H7 (cell line): ENCODE measurements around the gene AICDA. TPM values are rescaled to one million over a fixed set of nuclear protein-coding genes. Genes with fewer than 3 reads are reported as not detected.
"Not testable (repeated sequence)": the region's sequence is repeated elsewhere in the genome, so short reads cannot be mapped to it uniquely, and the experiment has no call there.

Experiments
- DNase-seq: peaks from one replicate; pipeline ENCODE4 v3.0.0; 2012
- H3K27me3 ChIP-seq: 2 replicates; pipeline ENCODE4 v1.6.0; 2011; ENCODE audit warnings: mild to moderate bottlenecking, low read length; ENCODE audit not compliant: control insufficient read depth, insufficient read depth
- H3K36me3 ChIP-seq: replicated peaks from 2 replicates; pipeline ENCODE4 v1.5.1; 2011; ENCODE audit warnings: low read length; ENCODE audit not compliant: control insufficient read depth, insufficient read depth
- H3K4me3 ChIP-seq: 2 replicates; pipeline ENCODE4 v1.5.1; 2011; ENCODE audit warnings: low read depth, mild to moderate bottlenecking, control low read depth, low read length, moderate library complexity; ENCODE audit not compliant: insufficient read depth
- total RNA-seq: library from RNA; depleted of rRNA; stranded (reverse); fragments of >200 nt; shearing (Covaris generic); gene quantifications from 2 replicates; pipeline ENCODE4 v1.2.3, GENCODE V29; 2014; rRNA removed

AICDA gene
- not detected in 2 replicates for total RNA-seq

DNA sequence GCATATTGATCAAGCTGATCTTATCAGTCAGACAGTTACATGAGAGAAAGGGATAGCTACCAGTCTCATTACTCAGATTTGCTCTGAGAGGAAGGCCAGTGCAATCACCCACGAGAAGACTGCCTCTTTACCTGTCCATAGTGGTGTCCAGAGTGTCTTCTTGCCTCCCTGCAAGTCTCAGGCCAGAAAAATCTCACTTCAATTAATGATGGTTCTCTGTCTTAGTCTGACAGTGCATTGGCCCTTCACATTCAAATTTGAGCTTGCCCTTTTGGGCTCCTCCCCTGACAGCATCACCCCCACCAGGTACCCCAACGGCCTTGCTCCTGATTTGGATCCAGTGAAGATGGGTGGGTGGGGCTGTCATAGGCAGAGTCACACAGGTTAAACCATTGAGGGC lies at the start of gene AICDA:
Gene AICDA, minus strand, starts transcription at position 231 of the 400 bp plus-strand sequence. Its CDS starts 92 bp downstream, at position 139.
- Histone ChIP-seq H3K36me3 (no peaks in the 10 kb centered on the region), H3K27me3 (no peaks in the 10 kb centered on the region), H3K4me3 (no peak within 1 kb of the TSS)
- DNase-seq = no peak

- Histone ChIP-seq H3K27me3 (no peaks in the 10 kb centered on the region), H3K4me3 (no peak overlapping the region), H3K36me3 (no peaks in the 10 kb centered on the region)
- no peak for DNase-seq
These were observed 49.1 kb upstream of the AICDA start for GRCh38 chr12:8661751-8662150.

GRCh38 chr12:8661016-8661415 lies 48.4 kb upstream of the AICDA start:
- no peaks in the 10 kb centered on the region for H3K27me3 ChIP-seq
- no peaks in the 10 kb centered on the region for H3K36me3 ChIP-seq
- DNase-seq = no peak
- H3K4me3 ChIP-seq = no peak overlapping the region

GRCh38 chr12:8658346-8658745 lies 45.7 kb upstream of the AICDA start:
- H3K36me3 ChIP-seq = no peaks in the 10 kb centered on the region
- H3K4me3 ChIP-seq = no peak overlapping the region
- DNase-seq = no peak
- H3K27me3 ChIP-seq = no peaks in the 10 kb centered on the region

DNA sequence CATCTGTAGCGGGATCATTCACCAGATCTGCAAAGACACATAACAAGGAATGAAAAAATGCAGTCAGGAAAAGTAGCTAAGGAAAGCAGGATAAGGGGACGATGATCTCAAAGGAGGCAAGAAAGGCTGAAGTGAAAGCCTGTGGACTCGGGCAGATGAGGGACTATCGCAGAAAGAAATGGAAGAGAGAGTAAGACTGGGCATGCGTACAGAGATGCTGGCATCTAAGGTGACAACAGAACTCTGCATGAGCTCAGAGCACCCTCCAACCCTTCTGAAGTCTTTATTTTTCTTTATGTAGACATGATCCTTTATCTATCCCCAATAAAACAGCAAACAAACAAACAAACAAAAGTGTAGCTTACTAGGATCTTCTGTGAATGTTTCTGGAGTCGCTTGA lies 42.8 kb upstream of the AICDA start:
- Histone ChIP-seq H3K4me3 (no peak overlapping the region), H3K36me3 (no peaks in the 10 kb centered on the region), H3K27me3 (no peaks in the 10 kb centered on the region)
- no peak for DNase-seq

DNA sequence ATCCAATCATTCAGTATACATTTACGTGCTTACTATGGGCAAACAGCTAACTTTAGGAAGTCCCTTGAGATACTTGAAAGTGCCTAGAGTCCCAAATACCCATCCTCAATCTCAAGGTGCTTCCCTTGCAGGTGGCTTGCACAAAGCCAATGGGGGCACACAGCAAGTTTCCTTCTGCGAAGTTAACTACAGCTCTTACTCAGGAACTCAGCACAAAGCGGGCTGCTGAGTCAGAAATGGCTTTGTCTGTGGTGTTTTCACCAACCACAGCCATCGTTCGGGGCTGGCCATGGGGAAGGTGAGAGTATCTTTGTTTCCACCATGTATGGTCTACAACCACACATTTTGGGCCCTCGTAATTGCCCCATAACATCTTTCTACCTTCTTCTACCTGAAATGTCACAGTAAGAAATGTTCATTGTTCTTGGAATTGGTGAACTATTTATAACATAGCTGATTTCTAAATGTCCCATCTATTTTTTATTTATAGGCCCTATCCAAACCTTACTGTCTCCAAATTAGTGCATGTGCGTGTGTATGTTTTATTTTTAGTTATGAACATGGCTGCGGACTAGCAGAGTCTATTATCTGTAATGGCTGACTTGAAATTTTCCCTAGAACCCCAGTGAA lies 36.0 kb upstream of the AICDA start:
- DNase-seq = no peak
- H3K36me3 ChIP-seq = no peaks in the 10 kb centered on the region
- no peaks in the 10 kb centered on the region for H3K27me3 ChIP-seq
- no peak overlapping the region for H3K4me3 ChIP-seq

DNA sequence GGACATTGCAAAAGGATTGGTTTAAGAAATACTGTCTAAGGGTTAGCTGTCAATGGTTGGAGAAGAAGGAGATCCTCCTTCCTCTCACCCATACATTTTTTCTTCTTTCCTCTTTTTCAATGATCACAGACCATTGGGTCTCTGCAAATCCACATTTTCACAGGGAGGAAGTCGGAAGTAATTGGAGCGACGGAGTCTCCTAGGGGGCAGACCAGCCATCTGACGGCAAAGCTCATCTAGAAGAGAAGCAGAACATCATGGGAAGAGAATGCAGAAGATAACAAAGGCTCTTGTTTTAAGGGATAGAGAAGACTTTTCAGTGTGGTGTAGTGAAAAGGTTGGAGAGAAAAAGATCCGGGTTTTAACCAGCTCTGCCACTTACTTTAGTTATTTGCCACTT lies 35.3 kb upstream of the AICDA start:
- DNase-seq = no peak
- H3K36me3 ChIP-seq = no peaks in the 10 kb centered on the region
- no peak overlapping the region for H3K4me3 ChIP-seq
- no peaks in the 10 kb centered on the region for H3K27me3 ChIP-seq

DNA sequence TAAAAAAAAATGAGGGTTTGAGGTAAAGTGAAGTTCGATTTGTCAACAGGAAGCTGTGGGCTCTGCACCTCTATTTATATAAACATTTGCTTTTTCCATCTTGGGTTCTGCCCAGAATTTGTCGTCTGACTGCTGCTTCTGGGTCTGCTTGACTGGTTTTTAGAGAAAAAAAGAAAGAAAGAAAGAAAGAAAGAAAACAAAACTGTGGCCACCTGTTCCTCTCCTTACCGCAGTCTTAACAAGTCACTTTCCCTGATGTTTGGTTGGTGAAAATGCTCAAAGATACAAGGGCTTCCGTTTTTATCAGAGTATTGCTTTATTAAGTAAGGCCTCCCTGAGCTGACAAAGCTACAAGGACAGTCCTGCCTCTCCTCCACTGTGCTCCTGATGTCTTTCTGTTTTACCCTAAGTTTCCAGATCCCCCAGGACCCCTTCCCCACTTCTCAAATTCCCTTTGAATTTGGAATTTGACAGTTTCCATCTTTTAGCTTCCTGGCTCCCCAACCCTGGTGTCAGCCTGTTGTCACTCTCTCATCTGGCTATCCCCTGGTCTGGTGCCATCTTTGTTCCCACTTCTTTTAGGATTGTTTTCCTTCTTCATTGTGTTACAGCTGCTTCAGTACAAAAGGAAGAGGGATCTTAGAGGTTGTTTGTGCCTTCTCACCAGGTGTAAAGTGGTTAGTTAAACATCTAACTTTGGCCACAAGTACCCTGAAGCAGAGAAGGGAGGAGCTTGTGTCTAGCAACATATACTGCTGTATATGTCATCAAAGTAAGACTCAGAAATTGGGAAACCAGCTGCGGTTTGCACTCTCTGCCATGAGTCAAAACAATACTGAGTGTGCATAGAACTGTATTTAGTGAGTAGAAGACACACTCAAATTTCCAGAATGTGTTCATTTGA lies 31.9 kb upstream of the AICDA start:
- DNase-seq = no peak
- Histone ChIP-seq H3K27me3 (no peaks in the 10 kb centered on the region), H3K36me3 (no peaks in the 10 kb centered on the region), H3K4me3 (no peak overlapping the region)

DNA sequence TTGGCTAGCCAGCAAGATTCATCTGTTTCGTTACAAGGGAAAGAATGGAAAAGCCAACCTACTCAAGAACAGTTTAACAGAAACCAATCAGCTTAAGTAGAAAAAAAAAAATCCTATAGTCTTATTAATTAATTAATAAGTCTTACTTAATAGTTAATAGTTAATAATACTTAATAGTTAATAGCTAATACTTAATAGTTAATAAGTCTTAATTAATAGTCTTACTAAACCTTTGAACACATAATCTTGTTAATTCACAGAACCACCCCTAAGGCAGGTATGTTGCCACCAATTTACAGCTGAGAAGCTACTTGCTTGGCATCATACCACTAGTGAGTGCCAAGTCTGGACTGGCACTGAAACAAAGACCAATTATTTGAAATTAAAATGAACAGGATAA lies 30.1 kb upstream of the AICDA start:
- Histone ChIP-seq H3K36me3 (no peaks in the 10 kb centered on the region), H3K27me3 (no peaks in the 10 kb centered on the region), H3K4me3 (no peak overlapping the region)
- DNase-seq = no peak

DNA sequence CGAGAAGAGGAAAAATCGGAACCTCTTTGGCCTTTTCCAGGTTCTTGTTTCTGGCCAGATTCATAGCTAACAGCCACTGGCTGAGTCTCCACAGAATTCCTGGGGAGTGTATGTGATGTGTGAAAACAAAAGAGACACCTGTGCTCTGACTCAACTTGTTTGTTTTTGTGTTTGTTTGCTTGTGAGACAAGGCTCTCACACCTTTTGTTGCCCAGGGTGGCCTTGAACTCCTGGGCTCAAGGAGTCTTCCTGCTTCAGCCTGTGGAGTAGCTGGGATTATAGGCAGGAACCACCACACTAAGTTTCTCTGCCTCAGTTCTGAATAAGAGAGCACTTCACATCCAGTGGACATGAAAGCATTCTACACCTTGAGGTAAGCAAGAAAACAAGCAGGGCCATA lies 27.3 kb upstream of the AICDA start:
- Histone ChIP-seq H3K4me3 (no peak overlapping the region), H3K27me3 (no peaks in the 10 kb centered on the region), H3K36me3 (no peaks in the 10 kb centered on the region)
- DNase-seq = no peak

GRCh38 chr12:8638951-8639350 lies 26.3 kb upstream of the AICDA start:
- Histone ChIP-seq H3K4me3 (no peak overlapping the region), H3K27me3 (no peaks in the 10 kb centered on the region), H3K36me3 (no peaks in the 10 kb centered on the region)
- DNase-seq = no peak

DNA sequence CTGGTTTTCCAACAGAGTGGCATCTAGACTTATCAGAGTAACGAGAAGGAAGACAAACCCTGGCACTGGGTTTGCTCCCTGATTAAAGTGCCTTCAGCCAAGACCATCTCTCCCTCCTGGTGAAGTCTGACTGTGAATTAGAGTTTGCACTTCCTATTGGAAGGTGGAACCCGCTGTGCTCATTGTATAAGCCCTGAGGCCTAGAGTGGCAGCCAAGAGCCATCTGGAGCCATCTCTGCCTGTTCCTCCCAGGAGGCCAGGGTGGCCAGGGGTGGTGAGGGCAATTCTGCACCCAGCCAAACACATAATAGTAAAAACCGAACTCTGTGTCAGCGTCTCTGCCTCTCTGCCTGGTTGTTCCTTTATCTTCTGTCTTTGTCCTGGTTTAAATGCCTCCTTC lies 25.0 kb upstream of the AICDA start:
- Histone ChIP-seq H3K4me3 (no peak overlapping the region), H3K27me3 (no peaks in the 10 kb centered on the region), H3K36me3 (no peaks in the 10 kb centered on the region)
- no peak for DNase-seq

DNA sequence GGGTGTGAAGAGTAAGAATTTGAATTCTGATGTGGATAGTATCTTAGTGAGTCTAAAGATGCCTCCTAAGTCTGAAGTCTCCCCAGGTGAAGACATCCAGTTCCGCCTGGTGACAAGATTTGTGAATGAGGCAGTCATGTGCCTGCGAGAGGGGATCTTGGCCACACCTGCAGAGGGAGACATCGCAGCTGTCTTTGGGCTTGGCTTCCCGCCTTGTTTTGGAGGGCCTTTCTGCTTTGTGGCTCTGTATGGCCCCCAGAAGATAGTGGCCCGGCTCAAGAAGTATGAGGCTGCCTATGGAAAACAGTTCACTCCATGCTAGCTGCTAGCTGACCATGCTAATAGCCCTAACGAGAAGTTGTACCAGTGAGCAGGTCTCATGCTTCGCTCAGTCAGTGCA lies 24.6 kb upstream of the AICDA start:
- Histone ChIP-seq H3K27me3 (no peaks in the 10 kb centered on the region), H3K4me3 (no peak overlapping the region), H3K36me3 (no peaks in the 10 kb centered on the region)
- DNase-seq = no peak

- Histone ChIP-seq H3K4me3 (no peak overlapping the region), H3K27me3 (no peaks in the 10 kb centered on the region), H3K36me3 (no peaks in the 10 kb centered on the region)
- no peak for DNase-seq
These were observed 23.9 kb upstream of the AICDA start for GRCh38 chr12:8636581-8636980.

- DNase-seq, H3K27me3 ChIP-seq, H3K36me3 ChIP-seq, H3K4me3 ChIP-seq: not testable (repeated sequence)
These were observed 23.3 kb upstream of the AICDA start for GRCh38 chr12:8636007-8636346.
